Fibroblast of mammary gland (primary cell): ENCODE results near the gene RIC3.
"Not testable (repeated sequence)": the region's sequence is repeated elsewhere in the genome, so short reads cannot be mapped to it uniquely, and the experiment has no call there.

Experiments used
- DNase-seq: peaks from one replicate; pipeline ENCODE4 v3.0.0-alpha.2; 2010; ENCODE audit warnings: low read depth
- H3K4me3 ChIP-seq: 2 replicates; pipeline ENCODE4 v1.5.1; 2011; ENCODE audit warnings: low read depth, mild to moderate bottlenecking, low read length, moderate library complexity; ENCODE audit not compliant: control insufficient read depth
- CTCF ChIP-seq: conservative IDR thresholded peaks from 2 replicates; pipeline ENCODE4 v1.5.1; 2011; ENCODE audit warnings: low read depth, low read length, inconsistent platforms; ENCODE audit not compliant: control insufficient read depth, insufficient read depth

Gene RIC3

GRCh38 chr11:8177136-8177535, 8.3 kb upstream of the RIC3 start:
- H3K4me3 ChIP-seq: no peak overlapping the region
- no peak for DNase-seq
- no peak for TF ChIP-seq CTCF

GRCh38 chr11:8167796-8168195, 1.0 kb downstream of the RIC3 start:
- peak; percentile 18 for DNase-seq
- H3K4me3 ChIP-seq: no peak overlapping the region
- no peak for TF ChIP-seq CTCF

GRCh38 chr11:8164746-8165145, 4.1 kb downstream of the RIC3 start:
- no peak for TF ChIP-seq CTCF

GRCh38 chr11:8161627-8162304, 7.1 kb downstream of the RIC3 start:
- not testable (repeated sequence) for H3K4me3 ChIP-seq, DNase-seq

More at GRCh38 chr11:8164746-8165145, 4.1 kb downstream of the RIC3 start:
- no peak overlapping the region for H3K4me3 ChIP-seq
- no peak for DNase-seq

GRCh38 chr11:8156877-8157276, 11.9 kb downstream of the RIC3 start:
- no peak for TF ChIP-seq CTCF
- no peak for DNase-seq
- H3K4me3 ChIP-seq: no peak overlapping the region

GRCh38 chr11:8149726-8150125, 19.1 kb downstream of the RIC3 start:
- no peak overlapping the region for H3K4me3 ChIP-seq
- no peak for DNase-seq
- TF ChIP-seq CTCF: no peak

GRCh38 chr11:8138526-8138925, 30.3 kb downstream of the RIC3 start:
- no peak for TF ChIP-seq CTCF
- DNase-seq: no peak
- H3K4me3 ChIP-seq: no peak overlapping the region
